ENCODE data around the gene RAP1GAP.

GRCh38 chr1:21562896-21563295, 106.3 kb downstream of the RAP1GAP start:
- TF ChIP-seq EZH2 (IDR thresholded peaks at IDR 0.05; ENCODE audit: borderline replicate concordance, insufficient read depth, low read length, poor library complexity, severe bottlenecking), result no peak
- no peak for TF ChIP-seq CTCF (IDR thresholded peaks at IDR 0.05; ENCODE audit: poor library complexity, severe bottlenecking)
- TF ChIP-seq EP300 (conservative IDR thresholded peaks at IDR 0.05; ENCODE audit: poor library complexity, severe bottlenecking), result no peak
- TF ChIP-seq TAF1 (IDR thresholded peaks at IDR 0.05; ENCODE audit: low read depth), result no peak
- TF ChIP-seq POLR2AphosphoS5 (IDR thresholded peaks at IDR 0.05), result no peak
- no peak for TF ChIP-seq MXI1 (conservative IDR thresholded peaks at IDR 0.05; ENCODE audit: poor library complexity, severe bottlenecking)
- TF ChIP-seq RAD21 (conservative IDR thresholded peaks at IDR 0.05), result no peak
- TF ChIP-seq REST (IDR thresholded peaks at IDR 0.05; ENCODE audit: borderline replicate concordance), result no peak

Measured in neural cell (in vitro differentiated cells).